ENCODE measurements around the gene CAPN15.
A peak's percentile ranks its signal among the peaks of the same experiment; 100 is the strongest.

CAPN15 gene

DNA sequence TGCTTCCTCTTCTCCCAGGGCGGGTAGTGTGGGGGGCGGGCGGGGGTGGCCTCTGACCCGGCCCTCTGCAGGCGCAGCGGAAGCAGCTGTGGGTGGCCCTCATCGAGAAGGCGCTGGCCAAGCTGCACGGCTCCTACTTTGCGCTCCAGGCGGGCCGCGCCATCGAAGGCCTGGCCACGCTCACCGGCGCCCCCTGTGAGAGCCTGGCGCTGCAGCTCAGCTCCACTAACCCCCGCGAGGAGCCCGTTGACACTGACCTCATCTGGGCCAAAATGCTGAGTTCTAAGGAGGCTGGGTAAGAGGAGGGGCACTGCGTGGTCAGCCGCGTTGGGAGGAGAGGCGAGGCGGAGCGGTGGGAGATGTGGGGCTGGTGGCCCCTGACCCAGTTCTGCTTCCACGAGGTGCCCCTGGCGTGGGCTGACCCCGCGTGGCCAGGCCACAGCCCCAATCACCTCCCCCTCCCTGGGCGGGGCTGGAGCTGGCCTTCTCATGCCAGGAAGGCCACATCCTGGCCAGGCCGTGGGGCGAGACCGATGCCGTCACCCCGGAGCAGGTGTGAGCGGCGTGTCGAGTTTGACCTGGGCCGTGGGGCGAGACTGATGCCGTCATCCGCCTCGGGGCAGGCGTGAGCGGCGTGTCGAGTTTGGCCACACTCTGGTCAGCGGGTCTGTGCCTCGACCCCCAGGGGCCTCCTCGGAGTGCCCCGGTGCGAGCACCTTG, 22.2 kb downstream of the CAPN15 start:
- TF ChIP-seq, protein P1, sequence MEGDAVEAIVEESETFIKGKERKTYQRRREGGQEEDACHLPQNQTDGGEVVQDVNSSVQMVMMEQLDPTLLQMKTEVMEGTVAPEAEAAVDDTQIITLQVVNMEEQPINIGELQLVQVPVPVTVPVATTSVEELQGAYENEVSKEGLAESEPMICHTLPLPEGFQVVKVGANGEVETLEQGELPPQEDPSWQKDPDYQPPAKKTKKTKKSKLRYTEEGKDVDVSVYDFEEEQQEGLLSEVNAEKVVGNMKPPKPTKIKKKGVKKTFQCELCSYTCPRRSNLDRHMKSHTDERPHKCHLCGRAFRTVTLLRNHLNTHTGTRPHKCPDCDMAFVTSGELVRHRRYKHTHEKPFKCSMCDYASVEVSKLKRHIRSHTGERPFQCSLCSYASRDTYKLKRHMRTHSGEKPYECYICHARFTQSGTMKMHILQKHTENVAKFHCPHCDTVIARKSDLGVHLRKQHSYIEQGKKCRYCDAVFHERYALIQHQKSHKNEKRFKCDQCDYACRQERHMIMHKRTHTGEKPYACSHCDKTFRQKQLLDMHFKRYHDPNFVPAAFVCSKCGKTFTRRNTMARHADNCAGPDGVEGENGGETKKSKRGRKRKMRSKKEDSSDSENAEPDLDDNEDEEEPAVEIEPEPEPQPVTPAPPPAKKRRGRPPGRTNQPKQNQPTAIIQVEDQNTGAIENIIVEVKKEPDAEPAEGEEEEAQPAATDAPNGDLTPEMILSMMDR (IDR thresholded peaks at IDR 0.05; ENCODE audit: low read depth, low read length, missing control alignments), result peak; percentile 10
- in situ Hi-C loops (cut with HindIII; ENCODE audit: low pct_ligation_motif_present, low sequenced_read_pairs), result no loop called here
- Histone ChIP-seq H3K4me3 (ENCODE audit: low read depth, low read length) (no peak overlapping the region), H3K27ac (no peak overlapping the region), H3K27me3 (replicated peaks) (no peaks in the 10 kb centered on the region), H3K36me3 (replicated peaks) (peaks cover 39% of the 10 kb centered on the region)
- DNase-seq, result no peak

- Histone ChIP-seq H3K27ac (no peak overlapping the region), H3K27me3 (replicated peaks) (no peaks in the 10 kb centered on the region), H3K36me3 (replicated peaks) (peaks cover 39% of the 10 kb centered on the region), H3K4me3 (ENCODE audit: low read depth, low read length) (no peak overlapping the region)
- in situ Hi-C loops (cut with HindIII; ENCODE audit: low pct_ligation_motif_present, low sequenced_read_pairs), result no loop called here
- DNase-seq, result no peak
- TF ChIP-seq, protein P1 (IDR thresholded peaks at IDR 0.05; ENCODE audit: low read depth, low read length, missing control alignments), result no peak
Observed at GRCh38 chr16:551210-551609, 23.7 kb downstream of the CAPN15 start.

- peaks cover 37% of the 10 kb centered on the region for H3K36me3 ChIP-seq (replicated peaks)
Observed at GRCh38 chr16:552171-552570, 24.7 kb downstream of the CAPN15 start.

GRCh38 chr16:553601-554296, 26.2 kb downstream of the CAPN15 start:
- TF ChIP-seq, protein P1 (IDR thresholded peaks at IDR 0.05; ENCODE audit: low read depth, low read length, missing control alignments), result no peak
- in situ Hi-C loops (cut with HindIII; ENCODE audit: low pct_ligation_motif_present, low sequenced_read_pairs), result no loop called here
- no peak for DNase-seq
- Histone ChIP-seq H3K27me3 (replicated peaks) (peaks cover 6% of the 10 kb centered on the region), H3K4me3 (ENCODE audit: low read depth, low read length) (no peak overlapping the region), H3K36me3 (replicated peaks) (peaks cover 21% of the 10 kb centered on the region), H3K27ac (no peak overlapping the region)

More at GRCh38 chr16:552171-552570, 24.7 kb downstream of the CAPN15 start:
- in situ Hi-C loops (cut with HindIII; ENCODE audit: low pct_ligation_motif_present, low sequenced_read_pairs), result no loop called here
- no peak overlapping the region for H3K4me3 ChIP-seq (ENCODE audit: low read depth, low read length)
- no peaks in the 10 kb centered on the region for H3K27me3 ChIP-seq (replicated peaks)
- TF ChIP-seq, protein P1 (IDR thresholded peaks at IDR 0.05; ENCODE audit: low read depth, low read length, missing control alignments), result no peak
- DNase-seq, result no peak
- H3K27ac ChIP-seq, result no peak overlapping the region

- DNase-seq, result no peak
- TF ChIP-seq, protein P1 (IDR thresholded peaks at IDR 0.05; ENCODE audit: low read depth, low read length, missing control alignments), result no peak
Observed at GRCh38 chr16:554297-554621, 26.7 kb downstream of the CAPN15 start.

More at GRCh38 chr16:554297-554621, 26.7 kb downstream of the CAPN15 start:
- peaks cover 11% of the 10 kb centered on the region for H3K27me3 ChIP-seq (replicated peaks)
- peaks cover 20% of the 10 kb centered on the region for H3K36me3 ChIP-seq (replicated peaks)
- no peak overlapping the region for H3K27ac ChIP-seq
- no peak overlapping the region for H3K4me3 ChIP-seq (ENCODE audit: low read depth, low read length)
- in situ Hi-C loops (cut with HindIII; ENCODE audit: low pct_ligation_motif_present, low sequenced_read_pairs), result no loop called here
